ENCODE results near the gene VARS2. TPM values are rescaled to one million over a fixed set of nuclear protein-coding genes. Genes with fewer than 3 reads are reported as not detected.

The VARS2 gene
- total RNA-seq, 1 donor, result 17.3 TPM

DNA sequence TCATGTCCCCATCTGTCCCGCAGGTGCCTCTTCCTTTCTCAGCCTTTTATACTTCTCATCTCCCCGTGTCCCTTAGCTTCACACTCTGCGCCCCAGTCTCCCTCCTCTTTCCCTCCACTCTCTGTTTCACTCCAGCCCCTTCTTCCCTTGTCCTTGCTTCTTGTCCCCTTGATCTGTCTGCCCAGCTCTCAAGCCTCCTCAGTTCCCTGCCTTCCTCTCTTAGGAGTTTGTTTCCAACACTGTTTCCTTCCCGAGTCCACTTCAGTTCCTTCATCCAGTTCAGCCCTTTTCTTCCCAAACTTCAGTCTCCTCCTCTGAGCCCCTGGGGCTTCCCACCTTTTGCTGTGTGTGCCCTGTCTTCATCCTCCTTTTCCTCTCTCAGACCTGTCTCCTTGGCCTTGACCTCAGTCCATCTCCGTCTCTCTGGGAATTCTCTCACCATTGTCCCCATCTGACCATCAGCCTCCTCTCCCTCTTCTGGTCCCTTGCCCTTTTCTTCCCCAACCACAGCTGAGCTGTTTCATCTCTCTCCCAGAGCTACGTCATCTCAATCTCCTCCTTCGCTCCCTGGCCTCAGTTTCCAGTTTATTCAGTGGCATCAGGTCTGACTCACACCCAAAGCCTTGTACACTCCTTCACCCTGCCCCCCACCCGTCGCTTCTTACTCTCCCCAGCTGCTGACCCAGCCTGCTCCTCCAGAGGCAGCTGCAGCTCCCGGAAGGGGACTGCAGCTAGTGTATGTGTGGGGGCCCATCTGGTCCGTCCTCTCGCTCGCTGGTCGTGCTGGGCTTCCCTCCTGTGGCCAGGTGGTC, 32.4 kb upstream of the VARS2 start:
- peak; percentile 57 for DNase-seq (ENCODE audit: low read depth)
- H3K4me3 ChIP-seq (ENCODE audit: low read depth, low read length), result no peak overlapping the region
- TF ChIP-seq, protein P1, sequence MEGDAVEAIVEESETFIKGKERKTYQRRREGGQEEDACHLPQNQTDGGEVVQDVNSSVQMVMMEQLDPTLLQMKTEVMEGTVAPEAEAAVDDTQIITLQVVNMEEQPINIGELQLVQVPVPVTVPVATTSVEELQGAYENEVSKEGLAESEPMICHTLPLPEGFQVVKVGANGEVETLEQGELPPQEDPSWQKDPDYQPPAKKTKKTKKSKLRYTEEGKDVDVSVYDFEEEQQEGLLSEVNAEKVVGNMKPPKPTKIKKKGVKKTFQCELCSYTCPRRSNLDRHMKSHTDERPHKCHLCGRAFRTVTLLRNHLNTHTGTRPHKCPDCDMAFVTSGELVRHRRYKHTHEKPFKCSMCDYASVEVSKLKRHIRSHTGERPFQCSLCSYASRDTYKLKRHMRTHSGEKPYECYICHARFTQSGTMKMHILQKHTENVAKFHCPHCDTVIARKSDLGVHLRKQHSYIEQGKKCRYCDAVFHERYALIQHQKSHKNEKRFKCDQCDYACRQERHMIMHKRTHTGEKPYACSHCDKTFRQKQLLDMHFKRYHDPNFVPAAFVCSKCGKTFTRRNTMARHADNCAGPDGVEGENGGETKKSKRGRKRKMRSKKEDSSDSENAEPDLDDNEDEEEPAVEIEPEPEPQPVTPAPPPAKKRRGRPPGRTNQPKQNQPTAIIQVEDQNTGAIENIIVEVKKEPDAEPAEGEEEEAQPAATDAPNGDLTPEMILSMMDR (IDR thresholded peaks at IDR 0.05; ENCODE audit: insufficient read depth, low read depth, low read length), result no peak

DNA sequence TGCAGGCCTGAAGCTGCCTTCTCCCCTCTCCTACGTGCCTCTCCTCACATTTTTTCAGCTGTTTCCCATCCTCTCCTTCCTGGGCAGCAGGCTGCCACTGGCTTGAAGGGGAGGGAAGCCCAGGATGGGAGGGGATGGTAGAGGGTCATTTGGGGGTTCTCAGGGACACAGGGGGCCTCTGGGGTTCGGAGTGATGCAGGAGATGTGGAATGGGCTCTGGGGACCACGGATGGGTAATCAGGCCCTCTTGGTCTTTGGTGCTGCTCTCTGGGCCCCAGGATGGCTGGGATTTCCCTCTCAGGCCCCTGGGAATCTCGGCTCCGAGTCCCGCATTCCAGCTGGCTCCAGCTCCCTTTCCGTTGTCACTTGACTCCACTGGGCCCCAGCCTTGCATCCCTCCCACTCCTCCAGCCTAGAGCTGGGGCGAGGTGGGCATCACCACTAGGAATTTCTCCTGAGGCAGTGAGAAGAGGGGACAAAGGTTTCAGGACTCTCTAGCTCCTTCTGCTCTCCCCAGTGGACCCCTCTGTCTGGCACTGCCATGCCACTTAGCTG, 31.8 kb upstream of the VARS2 start:
- TF ChIP-seq, protein P1 (IDR thresholded peaks at IDR 0.05; ENCODE audit: insufficient read depth, low read depth, low read length), result no peak
- DNase-seq (ENCODE audit: low read depth), result no peak
- H3K4me3 ChIP-seq (ENCODE audit: low read depth, low read length), result no peak overlapping the region

DNA sequence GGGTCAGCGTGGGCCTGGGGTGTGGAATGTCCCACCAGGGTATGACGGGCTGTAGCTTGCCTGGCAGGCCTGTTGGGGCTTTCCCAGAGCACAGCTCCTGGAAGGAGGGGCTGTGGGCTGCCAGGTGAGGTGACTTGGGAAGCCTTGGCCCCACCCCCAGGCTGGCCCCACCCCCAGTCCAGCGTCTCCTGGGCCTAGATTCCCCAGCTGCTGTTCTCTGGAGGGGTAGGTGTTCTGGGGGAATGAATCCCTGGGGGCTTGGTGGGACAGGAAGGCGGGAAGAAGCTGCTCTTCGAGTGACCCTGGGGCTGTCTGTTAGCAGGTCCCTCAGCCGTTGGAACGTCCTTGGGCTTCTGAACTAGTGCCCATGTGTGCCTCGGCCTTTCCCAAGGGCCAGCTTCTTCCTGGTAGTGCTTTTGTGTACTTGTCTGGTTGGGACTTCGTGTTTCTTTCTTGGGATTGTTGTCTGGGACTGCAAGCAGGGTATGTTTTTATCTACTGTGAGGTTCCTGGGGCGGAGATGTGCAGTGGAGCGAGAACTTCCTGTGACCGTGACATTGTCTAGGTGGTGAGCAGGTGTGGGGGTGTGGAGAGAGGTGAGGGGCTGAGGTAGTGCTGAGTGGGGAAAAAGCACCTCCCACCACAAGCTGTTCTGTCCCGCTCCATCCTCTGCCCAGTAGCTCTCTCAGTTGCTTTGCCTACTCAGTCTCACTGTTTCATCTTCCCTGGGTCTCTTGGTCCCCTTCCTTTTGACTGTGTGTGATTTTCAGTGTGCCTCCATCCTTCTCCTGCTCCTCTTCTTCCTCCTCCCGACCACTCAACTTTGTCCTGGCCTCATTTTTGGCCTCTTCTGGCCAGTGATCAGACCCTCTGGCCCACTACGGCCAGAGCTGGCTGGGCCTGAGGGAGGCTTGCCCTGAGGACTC, 31.0 kb upstream of the VARS2 start:
- TF ChIP-seq, protein P1 (IDR thresholded peaks at IDR 0.05; ENCODE audit: insufficient read depth, low read depth, low read length), result no peak
- DNase-seq (ENCODE audit: low read depth), result no peak
- no peak overlapping the region for H3K4me3 ChIP-seq (ENCODE audit: low read depth, low read length)

DNA sequence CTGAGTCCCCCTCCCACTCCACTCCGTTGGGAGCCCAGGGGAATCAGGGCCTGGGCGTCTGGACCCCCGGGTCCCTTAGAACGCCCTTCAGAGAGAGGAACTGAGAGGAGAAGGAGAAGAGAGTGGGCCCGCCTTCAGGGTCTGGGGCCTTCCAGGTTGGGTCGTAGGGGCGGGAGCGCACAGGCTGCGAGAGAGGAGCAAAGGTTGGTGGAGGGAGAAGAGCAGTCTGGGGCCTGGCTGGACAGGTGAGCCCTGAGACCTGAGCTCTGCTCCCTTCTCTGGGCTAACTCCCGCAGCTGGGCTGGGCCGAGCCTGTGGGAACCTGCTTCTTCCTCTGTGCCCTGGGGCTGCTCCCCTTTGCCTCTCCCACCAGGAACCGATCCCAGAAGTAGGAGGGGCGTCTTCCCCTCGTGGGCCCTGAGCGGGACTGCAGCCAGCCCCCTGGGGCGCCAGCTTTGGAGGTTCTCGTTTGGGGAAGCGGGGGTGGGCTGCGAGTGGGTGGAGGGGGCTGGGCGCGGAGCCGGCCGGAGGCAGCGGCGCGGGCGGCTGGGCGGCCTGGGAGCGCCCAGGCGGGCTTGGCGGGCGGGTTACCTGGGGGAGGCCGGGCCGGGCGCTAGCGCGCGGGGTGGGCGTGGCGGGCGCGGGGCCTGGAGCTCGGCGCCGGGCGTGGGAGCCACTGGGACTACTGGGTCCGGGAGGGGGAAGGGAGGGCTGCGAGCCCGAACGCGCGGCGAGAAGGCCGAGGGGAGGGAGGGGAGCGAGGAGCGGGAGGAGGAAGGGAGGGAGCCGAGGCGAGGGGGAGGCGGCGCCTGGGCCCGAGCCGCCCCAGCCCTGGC, 30.1 kb upstream of the VARS2 start, which contains the start of gene DDR1:
Gene DDR1, plus strand, starts transcription at position 835 of the 836 bp plus-strand sequence. CDS start 4,211 bp downstream, outside the sequence.
- TF ChIP-seq, protein P1 (IDR thresholded peaks at IDR 0.05; ENCODE audit: insufficient read depth, low read depth, low read length), result no peak
- peak; percentile 65 for DNase-seq (ENCODE audit: low read depth)
- peak within 1 kb of the TSS; percentile 74 for H3K4me3 ChIP-seq (ENCODE audit: low read depth, low read length)

DNA sequence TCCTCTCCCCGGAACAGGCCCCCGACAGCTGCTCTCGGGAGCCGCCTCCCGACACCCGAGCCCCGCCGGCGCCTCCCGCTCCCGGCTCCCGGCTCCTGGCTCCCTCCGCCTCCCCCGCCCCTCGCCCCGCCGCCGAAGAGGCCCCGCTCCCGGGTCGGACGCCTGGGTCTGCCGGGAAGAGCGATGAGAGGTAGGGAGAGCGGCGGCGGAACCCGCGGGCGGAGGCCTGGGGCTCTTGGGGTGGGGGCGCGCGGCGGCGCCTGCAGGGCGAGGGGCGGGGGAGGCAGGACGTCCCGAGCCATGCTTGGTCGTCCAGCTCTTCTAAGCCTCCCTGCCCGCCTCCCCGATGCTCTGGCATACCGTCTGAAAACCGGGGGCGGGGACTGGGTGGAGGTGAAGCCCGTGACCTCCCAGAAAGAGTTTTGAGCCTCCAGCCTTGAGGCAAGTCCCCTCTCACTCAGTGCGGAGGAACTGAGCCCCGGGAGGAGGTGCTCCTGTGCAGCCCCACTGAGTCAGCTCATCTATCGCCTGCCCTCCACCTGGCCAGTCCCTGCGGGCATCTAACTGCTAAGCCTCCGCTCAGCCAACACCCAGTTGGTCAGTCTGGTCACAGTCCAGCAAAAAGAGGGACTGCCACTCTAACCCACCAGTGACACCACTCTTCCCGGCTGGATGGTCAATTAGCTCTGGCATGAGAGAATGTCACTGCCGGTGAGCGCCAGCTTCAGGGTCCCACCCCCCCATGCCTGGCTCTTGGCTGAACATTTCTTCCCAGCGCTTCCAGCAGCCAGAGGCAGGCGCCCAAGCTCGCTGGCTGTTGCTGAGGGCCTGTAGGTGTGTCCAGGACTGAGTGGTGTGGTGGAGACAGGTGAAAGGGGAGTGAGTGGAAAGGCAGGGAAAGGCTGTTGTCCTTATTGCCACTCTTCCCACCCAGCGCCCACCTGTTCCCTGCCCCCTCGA, 29.2 kb upstream of the VARS2 start:
- H3K4me3 ChIP-seq (ENCODE audit: low read depth, low read length), result peak overlapping the region; percentile 74
- TF ChIP-seq, protein P1 (IDR thresholded peaks at IDR 0.05; ENCODE audit: insufficient read depth, low read depth, low read length), result no peak
- peak; percentile 29 for DNase-seq (ENCODE audit: low read depth)

All from fibroblast of villous mesenchyme (primary cell).